ENCODE measurements around the gene ADD1.

The ADD1 gene

DNA sequence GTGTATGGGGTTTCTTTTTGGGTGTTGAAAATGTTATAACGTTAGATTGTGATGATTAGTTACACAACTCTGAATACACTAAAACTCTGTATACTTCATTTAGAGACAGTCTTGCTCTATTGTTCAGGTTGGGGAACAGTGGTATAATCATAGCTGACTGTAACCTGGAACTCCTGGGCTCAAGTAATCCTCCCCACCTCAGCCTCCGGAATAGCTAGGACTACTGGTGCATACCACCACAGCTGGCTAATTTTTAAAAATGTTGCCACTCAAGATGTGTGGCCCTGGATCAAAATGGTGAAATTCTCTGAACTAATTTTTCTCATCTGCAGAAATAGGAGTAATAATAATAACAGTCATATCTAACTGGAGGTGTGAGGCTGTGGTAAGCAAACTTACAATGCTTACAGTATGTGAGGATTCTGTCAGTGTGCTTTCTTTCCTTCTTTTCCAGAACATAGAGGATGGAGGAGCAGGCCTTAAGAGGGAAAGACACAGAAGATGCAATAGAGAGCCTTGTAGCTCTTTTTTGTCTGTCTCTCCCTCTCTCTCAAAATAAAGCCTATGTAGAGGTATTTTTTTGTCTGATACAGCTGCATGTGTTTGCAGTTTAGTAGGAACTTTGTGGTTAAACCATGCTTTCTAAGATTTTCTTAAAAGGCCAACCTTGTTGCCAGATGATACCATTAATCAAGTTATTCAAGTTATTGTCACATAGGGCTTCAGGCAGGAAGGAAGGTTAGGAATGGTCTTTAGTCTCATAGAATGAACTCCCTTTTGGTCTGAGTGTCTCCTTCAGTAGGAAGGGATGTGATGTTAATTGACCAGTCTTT lies 7.5 kb downstream of the ADD1 start:
- Histone ChIP-seq H3K9me3 (ENCODE audit: insufficient read depth, low read length) (no peaks in the 10 kb centered on the region), H3K4me1 (ENCODE audit: insufficient read depth, insufficient read length) (no peaks in the 10 kb centered on the region), H3K9ac (ENCODE audit: insufficient read length, low read depth) (no peak overlapping the region), H3K27me3 (ENCODE audit: insufficient read depth, insufficient read length) (no peaks in the 10 kb centered on the region), H3K36me3 (ENCODE audit: insufficient read depth, insufficient read length, low read length) (peaks cover 23% of the 10 kb centered on the region), H3K4me3 (ENCODE audit: insufficient read length, low read depth) (no peak overlapping the region)
- no peak for DNase-seq (ENCODE audit: low read depth, low spot score)
- no peak for TF ChIP-seq ZNF274 (IDR thresholded peaks at IDR 0.05; ENCODE audit: low read depth, low read length)
- no peak for TF ChIP-seq YY1 (IDR thresholded peaks at IDR 0.05; ENCODE audit: insufficient read depth, insufficient read length)

DNA sequence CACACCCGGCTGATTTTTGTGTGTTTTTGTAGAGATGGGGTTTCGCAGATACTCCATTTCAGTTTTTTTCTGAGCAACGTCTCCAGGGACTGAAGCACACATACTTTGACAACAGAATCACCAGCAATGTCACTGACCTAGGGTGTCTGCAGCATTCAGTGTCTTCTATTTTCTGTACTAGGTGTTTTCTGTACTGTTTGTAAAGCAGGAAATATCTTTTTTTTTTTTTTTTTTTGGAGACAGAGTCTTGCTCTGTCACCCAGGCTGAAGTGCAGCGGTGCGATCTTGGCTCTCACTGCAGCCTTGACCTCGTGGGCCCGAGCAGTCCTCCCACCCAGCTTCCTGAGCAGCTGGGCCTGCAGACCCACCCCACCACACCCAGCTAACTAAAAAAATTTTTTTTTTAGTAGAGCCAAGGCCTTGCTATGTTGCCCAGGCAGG lies 8.9 kb downstream of the ADD1 start:
- TF ChIP-seq ZNF274 (IDR thresholded peaks at IDR 0.05; ENCODE audit: low read depth, low read length) (no peak), YY1 (IDR thresholded peaks at IDR 0.05; ENCODE audit: insufficient read depth, insufficient read length) (no peak), SUZ12 (IDR thresholded peaks at IDR 0.05; ENCODE audit: extremely low read depth, insufficient read depth, insufficient read length) (no peak)
- no peak overlapping the region for H3K4me3 ChIP-seq (ENCODE audit: insufficient read length, low read depth)
- H3K9me3 ChIP-seq (ENCODE audit: insufficient read depth, low read length): no peaks in the 10 kb centered on the region
- no peak for DNase-seq (ENCODE audit: low read depth, low spot score)
- peaks cover 19% of the 10 kb centered on the region for H3K36me3 ChIP-seq (ENCODE audit: insufficient read depth, insufficient read length, low read length)
- H3K9ac ChIP-seq (ENCODE audit: insufficient read length, low read depth): no peak overlapping the region
- H3K27me3 ChIP-seq (ENCODE audit: insufficient read depth, insufficient read length): no peaks in the 10 kb centered on the region
- H3K4me1 ChIP-seq (ENCODE audit: insufficient read depth, insufficient read length): no peaks in the 10 kb centered on the region

DNA sequence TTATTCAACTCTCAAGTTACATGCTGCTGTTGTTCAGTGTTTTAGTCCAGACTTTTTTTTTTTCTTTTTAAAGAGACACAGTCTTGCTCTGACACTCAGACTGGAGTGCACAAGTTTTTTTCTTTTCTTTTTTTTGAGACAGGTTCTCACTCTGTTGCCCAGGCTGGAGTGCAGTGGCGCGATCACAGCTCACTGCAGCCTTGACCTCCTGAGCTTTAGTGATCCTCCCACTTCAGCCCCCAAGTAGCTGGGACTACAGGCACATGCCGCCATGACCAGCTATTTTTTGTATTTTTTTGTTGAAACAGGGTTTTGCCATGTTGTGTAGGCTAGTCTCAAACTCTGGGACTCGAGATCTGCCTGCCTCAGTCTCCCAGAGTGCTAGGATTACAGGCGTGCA lies 11.9 kb downstream of the ADD1 start:
- Histone ChIP-seq H3K9me3 (ENCODE audit: insufficient read depth, low read length) (no peaks in the 10 kb centered on the region), H3K36me3 (ENCODE audit: insufficient read depth, insufficient read length, low read length) (peaks cover 19% of the 10 kb centered on the region), H3K27me3 (ENCODE audit: insufficient read depth, insufficient read length) (no peaks in the 10 kb centered on the region), H3K4me1 (ENCODE audit: insufficient read depth, insufficient read length) (no peaks in the 10 kb centered on the region), H3K9ac (ENCODE audit: insufficient read length, low read depth) (no peak overlapping the region), H3K4me3 (ENCODE audit: insufficient read length, low read depth) (no peak overlapping the region)
- no peak for DNase-seq (ENCODE audit: low read depth, low spot score)
- TF ChIP-seq SUZ12 (IDR thresholded peaks at IDR 0.05; ENCODE audit: extremely low read depth, insufficient read depth, insufficient read length) (no peak), ZNF274 (IDR thresholded peaks at IDR 0.05; ENCODE audit: low read depth, low read length) (no peak)

DNA sequence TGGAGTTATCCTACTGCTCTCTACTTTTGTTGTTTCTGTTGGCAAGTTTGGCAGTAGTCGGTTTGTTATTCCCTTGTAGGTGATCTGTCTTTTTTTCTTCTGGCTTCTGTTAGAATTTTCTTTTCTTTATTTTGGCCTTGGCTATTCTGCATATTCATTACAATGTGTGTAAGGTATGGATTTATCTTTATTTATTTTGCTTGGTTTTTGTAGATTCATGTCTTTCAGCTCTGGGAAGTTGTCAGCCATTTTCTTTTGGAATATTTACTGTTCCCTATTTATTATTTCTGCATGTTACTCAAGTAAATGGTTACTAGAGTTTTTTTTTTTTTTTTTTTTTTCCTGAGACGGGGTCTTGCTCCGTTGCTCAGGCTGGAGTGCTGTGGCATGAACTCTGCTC lies 12.6 kb downstream of the ADD1 start:
- Histone ChIP-seq H3K9ac (ENCODE audit: insufficient read length, low read depth) (no peak overlapping the region), H3K27me3 (ENCODE audit: insufficient read depth, insufficient read length) (no peaks in the 10 kb centered on the region), H3K9me3 (ENCODE audit: insufficient read depth, low read length) (no peaks in the 10 kb centered on the region), H3K4me3 (ENCODE audit: insufficient read length, low read depth) (no peak overlapping the region), H3K36me3 (ENCODE audit: insufficient read depth, insufficient read length, low read length) (peaks cover 19% of the 10 kb centered on the region), H3K4me1 (ENCODE audit: insufficient read depth, insufficient read length) (no peaks in the 10 kb centered on the region)
- no peak for DNase-seq (ENCODE audit: low read depth, low spot score)
- TF ChIP-seq SUZ12 (IDR thresholded peaks at IDR 0.05; ENCODE audit: extremely low read depth, insufficient read depth, insufficient read length) (no peak), ZNF274 (IDR thresholded peaks at IDR 0.05; ENCODE audit: low read depth, low read length) (no peak), YY1 (IDR thresholded peaks at IDR 0.05; ENCODE audit: insufficient read depth, insufficient read length) (no peak)

DNA sequence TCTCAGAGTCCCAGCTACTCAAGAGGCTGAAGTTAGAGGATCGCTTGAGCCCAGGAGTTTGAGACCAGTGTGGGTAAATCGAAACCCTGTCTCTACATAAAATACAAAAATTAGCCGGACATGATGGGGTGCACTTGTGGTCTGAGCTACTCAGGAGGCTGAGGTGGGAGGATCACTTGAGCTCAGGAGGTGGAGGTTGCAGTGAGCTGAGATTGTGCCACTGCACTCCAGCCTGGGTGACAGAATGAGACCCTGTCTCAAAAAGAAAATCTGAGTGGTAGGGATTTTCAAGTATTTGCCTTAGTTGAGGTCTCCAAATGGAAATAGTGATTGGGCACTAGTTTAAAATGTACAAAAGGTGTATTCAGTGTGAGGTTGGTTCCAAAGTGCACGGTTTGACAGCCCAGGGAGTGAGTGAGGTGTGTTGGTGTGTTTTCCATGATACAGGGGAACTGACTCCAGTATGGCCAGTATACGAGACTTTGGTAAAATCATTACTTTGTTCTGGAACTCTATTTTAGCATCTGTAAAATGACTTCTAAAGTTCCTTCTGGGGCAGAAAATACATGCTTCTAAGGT lies 13.8 kb downstream of the ADD1 start:
- Histone ChIP-seq H3K9ac (ENCODE audit: insufficient read length, low read depth) (no peak overlapping the region), H3K4me3 (ENCODE audit: insufficient read length, low read depth) (no peak overlapping the region), H3K4me1 (ENCODE audit: insufficient read depth, insufficient read length) (peaks cover 4% of the 10 kb centered on the region), H3K27me3 (ENCODE audit: insufficient read depth, insufficient read length) (no peaks in the 10 kb centered on the region), H3K36me3 (ENCODE audit: insufficient read depth, insufficient read length, low read length) (peaks cover 19% of the 10 kb centered on the region), H3K9me3 (ENCODE audit: insufficient read depth, low read length) (no peaks in the 10 kb centered on the region)
- DNase-seq (ENCODE audit: low read depth, low spot score): no peak
- no peak for TF ChIP-seq YY1 (IDR thresholded peaks at IDR 0.05; ENCODE audit: insufficient read depth, insufficient read length)
- no peak for TF ChIP-seq ZNF274 (IDR thresholded peaks at IDR 0.05; ENCODE audit: low read depth, low read length)
- no peak for TF ChIP-seq SUZ12 (IDR thresholded peaks at IDR 0.05; ENCODE audit: extremely low read depth, insufficient read depth, insufficient read length)

DNA sequence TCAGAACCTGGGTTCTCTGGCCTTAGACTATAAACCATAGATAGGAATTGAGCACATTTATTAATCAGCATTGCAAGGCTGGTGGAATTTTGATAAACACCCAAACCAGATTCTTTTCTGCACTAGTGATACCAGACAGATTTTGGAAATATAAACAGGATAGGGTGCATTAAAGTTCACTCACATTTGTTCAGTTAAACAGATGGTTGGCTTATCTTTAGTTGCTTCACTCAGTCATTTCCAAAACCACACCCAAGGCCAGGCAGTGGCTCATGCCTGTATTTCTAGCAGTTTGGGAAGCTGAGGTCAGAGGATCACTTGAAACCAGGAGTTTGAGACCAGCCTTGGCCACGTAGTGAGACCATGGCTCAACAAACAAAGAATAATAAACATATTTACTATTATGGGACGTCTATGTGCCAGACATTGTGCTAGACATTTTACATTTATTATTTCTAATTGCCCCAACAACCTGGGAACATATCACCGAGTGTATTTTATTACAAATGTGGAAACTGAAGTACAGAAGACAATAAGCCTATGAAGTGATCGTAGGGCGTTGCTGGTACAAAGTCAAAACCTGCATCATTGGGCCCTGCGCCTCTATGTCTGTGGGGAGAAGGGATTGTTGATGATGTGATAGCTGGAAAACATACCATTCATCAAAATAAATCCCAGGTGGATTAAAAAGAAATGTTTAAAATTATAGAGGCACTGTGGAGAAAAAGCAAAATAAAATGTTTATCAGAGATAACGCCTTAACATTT lies 15.0 kb downstream of the ADD1 start:
- Histone ChIP-seq H3K4me3 (ENCODE audit: insufficient read length, low read depth) (no peak overlapping the region), H3K9me3 (ENCODE audit: insufficient read depth, low read length) (no peaks in the 10 kb centered on the region), H3K4me1 (ENCODE audit: insufficient read depth, insufficient read length) (peaks cover 7% of the 10 kb centered on the region), H3K9ac (ENCODE audit: insufficient read length, low read depth) (no peak overlapping the region), H3K36me3 (ENCODE audit: insufficient read depth, insufficient read length, low read length) (peaks cover 14% of the 10 kb centered on the region), H3K27me3 (ENCODE audit: insufficient read depth, insufficient read length) (no peaks in the 10 kb centered on the region)
- TF ChIP-seq SUZ12 (IDR thresholded peaks at IDR 0.05; ENCODE audit: extremely low read depth, insufficient read depth, insufficient read length): no peak
- TF ChIP-seq YY1 (IDR thresholded peaks at IDR 0.05; ENCODE audit: insufficient read depth, insufficient read length): no peak
- no peak for TF ChIP-seq ZNF274 (IDR thresholded peaks at IDR 0.05; ENCODE audit: low read depth, low read length)
- DNase-seq (ENCODE audit: low read depth, low spot score): no peak

DNA sequence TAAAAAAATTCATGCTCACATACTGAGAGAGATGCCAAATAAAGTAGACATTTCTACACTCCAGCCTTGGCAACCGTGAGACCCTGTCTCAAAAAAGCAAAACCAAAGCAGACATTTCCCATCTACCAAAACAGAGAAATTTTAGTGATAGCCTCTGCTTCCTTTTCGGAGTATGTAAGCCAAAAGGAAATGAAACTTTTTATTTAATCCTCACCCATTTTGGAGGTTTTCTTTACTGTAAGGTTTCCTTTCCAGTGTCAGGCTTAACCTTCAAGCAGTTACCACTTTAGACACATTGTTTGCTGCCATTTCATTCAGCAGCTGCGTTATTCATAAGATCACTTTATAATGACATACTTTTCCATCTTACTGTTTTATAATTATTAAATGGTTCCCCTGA lies 15.9 kb downstream of the ADD1 start:
- H3K36me3 ChIP-seq (ENCODE audit: insufficient read depth, insufficient read length, low read length): peaks cover 5% of the 10 kb centered on the region
- H3K4me3 ChIP-seq (ENCODE audit: insufficient read length, low read depth): no peak overlapping the region

More for the DNA sequence above, 15.9 kb downstream of the ADD1 start:
- peaks cover 7% of the 10 kb centered on the region for H3K4me1 ChIP-seq (ENCODE audit: insufficient read depth, insufficient read length)
- H3K9me3 ChIP-seq (ENCODE audit: insufficient read depth, low read length): no peaks in the 10 kb centered on the region
- no peaks in the 10 kb centered on the region for H3K27me3 ChIP-seq (ENCODE audit: insufficient read depth, insufficient read length)
- no peak for DNase-seq (ENCODE audit: low read depth, low spot score)
- TF ChIP-seq YY1 (IDR thresholded peaks at IDR 0.05; ENCODE audit: insufficient read depth, insufficient read length) (no peak), ZNF274 (IDR thresholded peaks at IDR 0.05; ENCODE audit: low read depth, low read length) (no peak), SUZ12 (IDR thresholded peaks at IDR 0.05; ENCODE audit: extremely low read depth, insufficient read depth, insufficient read length) (no peak)
- H3K9ac ChIP-seq (ENCODE audit: insufficient read length, low read depth): no peak overlapping the region

All from NT2/D1 (cell line).